OCI-LY7 (cell line): ENCODE results near the gene ABCB9.

Experiments used
- CTCF ChIP-seq: fragments of 200-600 bp; sonication (generic); conservative IDR thresholded peaks from 2 replicates; pipeline ENCODE4 v1.5.1; 2014; ENCODE audit warnings: mild to moderate bottlenecking, antibody characterized with exemption, low read length, moderate library complexity, mixed read lengths
- EZH2phosphoT487 ChIP-seq: fragments of 200-600 bp; sonication (generic); IDR thresholded peaks from 2 replicates; pipeline ENCODE4 v1.6.1; 2018; ENCODE audit warnings: low read depth, borderline replicate concordance, mild to moderate bottlenecking, mixed run types, antibody characterized with exemption, low read length, moderate library complexity, mixed read lengths

GRCh38 chr12:122978507-122978955 lies 12.3 kb upstream of the ABCB9 start:
- TF ChIP-seq CTCF (no peak), EZH2phosphoT487 (no peak)
